DMS 273 (cell line): ENCODE measurements around the gene RTN4RL1.
"Not testable (repeated sequence)": the region's sequence is repeated elsewhere in the genome, so short reads cannot be mapped to it uniquely, and the experiment has no call there.

Experiments used
- DNase-seq: peaks from one replicate; lab custom pipeline; 2025; ENCODE audit not compliant: unreplicated experiment; lab: John Stamatoyannopoulos, UW

The RTN4RL1 gene

DNA sequence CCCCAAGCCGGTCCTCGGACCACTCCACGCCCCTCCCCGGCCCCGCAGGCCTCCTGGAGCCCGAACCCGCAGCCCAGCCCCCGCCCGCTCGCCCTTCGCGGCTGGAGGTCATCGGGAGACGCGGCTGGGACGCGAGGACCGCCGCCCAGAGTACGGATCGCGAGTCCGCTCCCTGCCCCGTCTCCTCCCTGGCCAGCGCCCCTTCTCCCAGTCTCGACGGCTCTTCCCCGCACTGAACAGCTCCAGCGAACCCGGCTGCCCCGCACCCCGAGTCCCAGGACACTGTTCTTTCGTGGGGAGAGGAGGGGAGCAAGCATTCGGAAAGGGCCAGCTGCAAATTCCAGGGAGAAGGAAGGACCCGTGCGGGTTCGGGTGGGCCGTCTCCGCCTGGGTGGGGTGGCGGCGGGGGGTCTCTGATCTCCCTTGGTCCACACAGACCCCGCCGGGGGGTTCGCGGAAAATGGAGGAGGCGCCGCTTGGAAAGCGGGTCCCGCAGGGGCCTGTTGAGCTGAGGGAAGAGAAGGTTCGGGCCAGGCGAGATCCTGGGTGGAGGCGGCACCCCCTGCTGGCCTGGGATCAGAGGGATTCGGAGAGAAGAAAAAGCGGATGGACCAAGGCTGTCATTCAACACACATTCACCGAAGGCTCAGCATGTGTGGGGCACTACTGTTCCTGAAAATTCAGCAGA, 632 bp upstream of the RTN4RL1 start:
- DNase-seq: peak; percentile 79

DNA sequence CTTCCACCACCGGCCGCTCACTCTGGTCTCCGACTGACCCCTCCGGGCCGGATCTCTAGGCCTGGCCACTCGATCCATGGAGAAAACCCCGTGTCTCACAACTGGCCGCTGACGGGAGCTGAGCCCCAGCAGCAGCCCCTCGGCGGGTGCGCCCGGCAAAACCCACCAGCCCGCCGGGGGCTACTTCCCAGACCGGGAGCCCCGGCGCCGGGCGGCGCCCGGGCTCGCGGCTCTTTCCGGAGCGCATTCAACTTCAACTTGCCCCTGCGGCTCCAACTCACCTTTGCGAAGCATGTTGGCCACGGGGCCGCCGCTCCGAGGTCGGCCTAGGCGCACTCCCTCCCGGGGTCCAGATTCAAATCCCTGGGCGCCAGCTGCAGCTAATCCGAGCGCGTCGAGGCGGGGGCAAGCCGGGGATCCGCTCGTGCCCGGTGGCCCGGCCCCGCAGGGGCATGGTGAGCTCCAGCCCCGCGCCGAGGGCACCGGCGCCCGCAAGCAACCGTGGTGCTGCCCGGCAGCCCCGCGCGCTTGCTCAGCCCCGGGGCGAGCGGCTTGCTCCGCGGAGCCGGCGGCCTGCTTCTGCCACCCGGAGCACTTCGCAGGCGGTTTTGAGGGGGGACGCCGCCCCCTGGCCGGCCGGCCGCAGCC, 438 bp downstream of the RTN4RL1 start:
- peak; percentile 62 for DNase-seq

- DNase-seq: peak; percentile 82
Observed at GRCh38 chr17:2023692-2024571, 1.2 kb downstream of the RTN4RL1 start.

DNA sequence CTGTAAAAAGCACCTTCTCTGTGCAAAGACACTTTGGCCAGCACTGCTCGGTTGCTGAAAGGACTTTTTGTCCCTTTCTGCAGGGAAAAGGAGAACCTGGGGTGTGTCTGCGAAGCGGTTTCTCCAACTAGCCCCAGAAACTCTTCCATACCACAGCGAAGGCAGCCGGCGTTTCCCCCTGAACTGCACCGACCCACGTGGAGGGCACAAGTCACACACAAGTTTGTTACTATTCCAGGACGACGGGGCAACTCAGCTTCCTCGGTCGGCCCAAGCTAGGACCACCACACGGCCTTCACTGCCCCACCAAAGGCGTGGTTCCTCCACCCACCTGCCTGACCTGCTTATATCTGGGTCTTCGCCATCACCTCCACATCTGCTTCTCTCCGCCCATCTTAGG, 1.9 kb downstream of the RTN4RL1 start:
- no peak for DNase-seq

- no peak for DNase-seq
Observed at GRCh38 chr17:2022647-2023240, 2.4 kb downstream of the RTN4RL1 start.

- no peak for DNase-seq
Observed at GRCh38 chr17:2020721-2021120, 4.4 kb downstream of the RTN4RL1 start.

- no peak for DNase-seq
Observed at GRCh38 chr17:2019723-2020122, 5.4 kb downstream of the RTN4RL1 start.

DNA sequence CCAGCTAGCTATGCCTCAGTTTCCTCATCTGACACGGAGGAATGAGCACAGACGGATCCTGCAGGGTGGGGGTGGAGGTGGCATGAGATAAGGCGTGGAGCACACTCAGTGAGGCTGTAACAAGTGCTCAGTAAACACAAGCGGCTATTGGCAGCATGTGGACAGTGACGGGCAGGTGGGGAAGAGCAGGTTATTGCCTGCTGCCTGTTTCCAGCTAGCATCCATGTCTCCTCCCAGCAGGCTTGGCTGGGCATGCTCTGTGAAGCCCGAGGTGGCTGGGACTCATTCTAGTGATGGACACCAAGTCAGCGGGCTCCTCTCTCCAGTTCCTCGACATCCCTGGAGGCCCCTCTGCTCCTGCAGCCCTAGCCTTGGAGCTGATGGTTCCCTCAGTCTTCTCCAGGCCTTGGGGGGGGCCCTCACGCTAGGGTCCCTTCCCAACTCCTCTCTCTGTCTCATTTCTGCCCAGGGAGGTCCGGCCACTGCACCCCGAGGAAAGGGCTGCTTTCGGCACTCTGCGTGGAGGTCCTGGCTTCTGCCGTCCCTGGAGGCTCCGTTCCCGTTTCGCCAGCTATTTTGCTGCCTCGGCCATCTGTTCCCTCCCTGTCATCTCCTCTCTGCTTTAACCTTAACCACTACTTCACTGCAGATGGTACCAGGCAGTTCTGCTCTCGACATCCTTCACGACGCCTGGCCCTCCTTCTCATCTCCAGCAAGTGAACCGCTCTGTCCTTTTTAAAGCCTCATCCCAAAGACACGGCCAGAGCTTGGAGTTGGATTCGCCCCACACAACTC, 6.2 kb downstream of the RTN4RL1 start:
- peak; percentile 74 for DNase-seq

DNA sequence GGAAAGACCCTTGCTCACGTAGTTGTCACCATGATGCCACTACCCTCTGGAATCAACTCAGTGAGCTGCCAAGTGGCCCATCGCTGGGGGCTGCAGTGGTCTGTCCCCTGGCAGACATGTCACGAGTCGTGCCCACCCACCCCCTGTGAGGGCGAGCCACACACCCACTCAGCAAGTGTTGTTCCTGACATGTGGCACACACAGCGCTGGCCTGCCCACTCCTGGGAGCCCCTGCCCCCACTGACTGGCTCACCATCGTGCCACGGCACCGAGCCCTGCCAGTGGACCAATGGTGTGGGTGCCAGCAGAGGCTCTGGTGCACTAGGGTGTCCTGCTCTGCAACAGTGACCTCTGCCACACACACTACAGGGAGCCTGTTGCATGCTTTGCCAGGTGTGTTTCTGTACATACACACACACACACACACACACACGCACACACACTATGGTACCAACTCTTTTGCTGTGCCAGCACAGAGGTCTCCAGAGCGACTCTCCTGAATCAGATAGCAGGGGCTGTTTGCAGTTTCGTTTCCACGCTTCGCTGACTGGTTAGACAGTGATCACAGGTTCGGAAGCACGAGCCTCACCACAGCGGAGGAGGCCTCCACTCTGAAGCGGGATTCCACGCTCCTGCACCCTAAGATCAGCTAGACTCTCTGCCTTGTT, 7.7 kb downstream of the RTN4RL1 start:
- DNase-seq: no peak

DNA sequence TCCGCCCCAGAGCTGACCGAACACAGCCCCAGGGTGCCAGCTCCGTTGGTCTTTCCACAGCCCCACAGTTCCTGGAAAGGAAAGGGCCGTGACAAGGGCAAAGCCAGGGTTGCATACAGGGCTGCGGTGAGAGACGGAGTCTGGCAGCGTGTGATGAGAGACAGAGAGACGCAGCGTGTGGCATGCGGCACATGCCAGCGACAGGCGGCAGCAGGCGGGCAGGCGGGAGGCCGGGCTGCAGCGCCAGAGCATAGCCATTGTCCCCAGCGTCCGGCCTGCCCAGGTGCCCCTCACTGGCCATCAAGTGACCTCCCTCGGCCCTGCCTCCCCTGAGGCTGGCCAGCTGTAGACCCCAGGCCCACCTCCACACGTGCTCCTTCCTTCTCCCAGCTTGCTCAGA, 8.6 kb downstream of the RTN4RL1 start:
- no peak for DNase-seq

DNA sequence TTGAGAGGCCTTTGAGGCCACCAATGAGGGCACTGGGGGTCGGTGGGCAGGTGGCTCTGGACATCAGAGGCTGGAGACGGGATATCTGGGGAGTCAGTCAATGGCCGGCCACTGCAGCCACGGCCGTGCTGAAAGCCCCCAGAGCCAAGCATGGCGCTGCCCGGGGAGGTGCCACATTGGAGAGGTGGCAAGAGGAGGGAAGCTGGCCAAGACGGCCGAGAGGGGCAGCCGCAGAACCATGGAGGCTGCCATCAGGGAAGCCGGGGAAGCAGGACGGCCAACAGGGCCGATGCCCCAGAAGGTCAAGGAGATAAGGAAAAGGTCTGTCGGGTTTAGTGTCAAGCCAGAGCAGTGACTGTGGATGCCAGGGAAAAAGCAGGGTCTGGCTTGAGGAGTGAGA, 9.8 kb downstream of the RTN4RL1 start:
- DNase-seq: no peak

GRCh38 chr17:2013994-2014317, 11.2 kb downstream of the RTN4RL1 start:
- no peak for DNase-seq

- not testable (repeated sequence) for DNase-seq
Observed at GRCh38 chr17:2013220-2013993, 11.7 kb downstream of the RTN4RL1 start.

GRCh38 chr17:2012499-2012898, 12.6 kb downstream of the RTN4RL1 start:
- DNase-seq: no peak

- no peak for DNase-seq
Observed at GRCh38 chr17:2011411-2012371, 13.4 kb downstream of the RTN4RL1 start.

- no peak for DNase-seq
Observed at GRCh38 chr17:2009737-2010136, 15.4 kb downstream of the RTN4RL1 start.

DNA sequence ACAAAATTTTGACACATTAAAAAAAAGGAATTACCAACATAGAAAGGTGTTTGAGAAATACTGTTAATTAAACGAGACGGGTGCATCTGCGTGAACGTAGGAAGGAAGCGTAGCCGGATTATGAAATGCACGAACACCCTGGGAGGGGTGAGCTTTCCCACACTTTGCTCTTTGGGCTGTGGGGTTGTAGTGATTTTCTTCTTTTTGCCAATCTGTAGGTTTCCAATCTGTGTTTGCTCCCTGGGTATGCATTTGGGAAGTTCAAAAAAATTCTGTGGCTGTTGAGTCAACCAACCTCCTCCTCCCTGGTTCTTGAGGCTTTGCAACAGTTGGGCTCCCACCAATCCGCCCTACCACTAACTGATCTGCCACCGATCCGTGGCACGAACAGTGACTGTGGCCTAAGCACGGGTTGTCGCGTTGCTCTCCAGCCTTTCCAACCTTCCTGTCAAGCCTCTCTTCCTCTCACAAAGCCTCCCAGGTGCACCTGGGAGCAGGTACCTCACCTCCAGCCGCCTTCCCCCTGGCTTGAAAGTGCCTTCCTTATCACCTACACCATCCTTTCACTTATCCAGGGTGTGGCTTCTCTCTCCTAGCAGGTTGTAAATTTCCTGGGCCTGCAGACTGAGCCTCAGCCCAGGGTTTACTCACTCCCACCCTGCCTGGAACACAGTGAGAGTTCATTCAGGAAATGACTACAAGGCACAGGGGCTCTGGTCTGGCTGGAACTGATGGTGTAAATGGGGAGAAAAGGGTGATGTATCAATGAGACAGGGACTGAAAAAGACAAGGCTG, 16.6 kb downstream of the RTN4RL1 start:
- DNase-seq: no peak
